GM10847 (cell line): ENCODE measurements around the gene SMARCAD1.

Experiments
- POLR2A ChIP-seq: IDR thresholded peaks from 2 replicates; pipeline ENCODE4 v1.6.1; 2011; ENCODE audit not compliant: insufficient read length; ENCODE audit errors: extremely low read depth

The SMARCAD1 gene

DNA sequence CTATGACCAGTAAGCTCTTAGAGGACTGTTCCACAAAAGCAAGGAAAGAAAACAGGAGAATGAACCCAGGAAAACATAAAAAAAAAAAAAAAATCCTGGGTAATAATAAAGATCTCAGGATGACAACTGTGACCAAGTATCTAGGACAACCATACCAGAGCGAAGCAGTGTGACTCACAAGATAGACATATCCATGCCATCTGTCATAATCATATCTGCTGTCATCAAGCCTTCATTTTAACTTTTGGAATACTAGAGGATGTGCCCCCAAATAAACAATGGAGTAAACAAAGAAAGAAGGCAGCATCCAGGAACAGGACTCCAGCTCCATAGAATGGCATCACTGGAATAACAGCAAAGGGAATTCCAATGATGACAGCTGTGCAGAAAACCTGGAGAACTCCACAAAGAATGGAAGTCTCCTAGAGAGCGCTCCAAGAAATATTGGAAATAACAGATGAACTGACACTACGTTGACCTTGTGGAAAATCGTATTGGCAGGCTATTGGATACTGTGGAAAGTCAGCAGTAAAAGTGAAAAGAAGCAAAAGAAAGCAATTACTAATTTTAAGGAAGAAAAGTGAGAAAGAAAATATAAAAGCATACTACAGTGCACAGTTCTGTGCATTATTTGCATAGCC lies 99.7 kb downstream of the SMARCAD1 start:
- TF ChIP-seq POLR2A: no peak

DNA sequence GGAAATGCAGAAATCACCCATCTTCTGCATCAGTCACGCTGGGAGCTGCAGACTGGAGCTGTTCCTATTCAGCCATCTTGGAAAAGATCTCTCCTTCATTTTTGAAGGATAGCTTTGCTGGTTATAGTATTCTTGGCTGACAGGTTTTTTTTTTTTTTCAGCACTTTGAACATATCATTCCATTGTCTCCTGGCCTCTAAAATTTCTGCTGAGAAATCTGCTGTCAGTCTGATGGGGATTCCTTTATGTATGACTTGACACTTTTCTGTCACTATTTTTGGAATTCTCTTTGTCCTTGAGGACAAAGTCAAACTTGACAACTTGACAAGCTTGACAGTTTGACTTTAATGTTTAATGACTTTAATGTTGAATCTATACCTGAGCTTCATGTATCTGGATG lies 118.2 kb downstream of the SMARCAD1 start:
- TF ChIP-seq POLR2A: no peak

DNA sequence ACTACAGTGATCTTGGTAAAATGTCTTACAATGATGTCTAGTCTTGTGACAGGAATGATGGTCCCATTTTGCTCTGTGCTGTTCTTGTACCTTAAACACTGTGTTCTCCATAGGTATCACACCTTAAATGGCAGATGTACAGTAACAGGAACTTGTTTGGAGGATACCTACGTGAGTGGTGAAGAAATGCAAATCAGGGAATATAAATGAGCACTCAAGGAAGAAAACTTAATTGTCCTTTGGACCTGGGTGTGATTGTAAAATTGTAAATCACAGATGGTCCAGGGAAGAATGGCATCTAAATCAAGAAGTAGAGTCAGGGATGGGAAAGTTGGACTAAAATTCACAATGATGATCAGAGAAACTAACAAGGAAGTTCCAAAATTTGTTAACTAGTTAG lies 122.3 kb downstream of the SMARCAD1 start:
- no peak for TF ChIP-seq POLR2A

DNA sequence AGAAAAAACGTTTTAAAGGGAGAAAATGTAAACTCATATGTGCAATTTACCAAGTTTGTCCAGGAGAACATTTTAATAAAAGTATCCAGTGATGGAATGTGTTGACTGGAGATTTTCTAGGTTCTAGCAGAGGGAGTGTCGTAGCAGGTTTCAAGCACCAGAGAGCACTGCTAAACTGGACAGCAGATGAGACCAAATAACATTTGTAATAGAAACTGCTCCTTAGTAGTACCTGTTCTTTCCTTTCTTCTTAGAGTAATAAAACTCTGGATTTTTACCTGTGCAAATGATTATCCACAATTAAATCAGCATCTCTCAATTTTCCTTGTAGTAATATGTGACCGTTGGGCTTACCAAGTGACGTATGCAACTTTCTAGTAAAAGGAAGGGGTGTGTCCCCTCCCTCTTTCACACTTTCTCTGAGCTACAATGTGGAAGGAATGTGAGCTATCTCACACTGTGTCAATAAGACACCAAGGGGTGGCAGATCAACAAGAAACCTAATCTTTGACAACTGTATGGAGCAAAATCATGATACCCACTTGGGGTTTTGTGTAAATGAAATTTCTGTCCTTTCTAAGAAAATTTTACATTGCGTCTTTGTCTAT lies 125.4 kb downstream of the SMARCAD1 start:
- no peak for TF ChIP-seq POLR2A

DNA sequence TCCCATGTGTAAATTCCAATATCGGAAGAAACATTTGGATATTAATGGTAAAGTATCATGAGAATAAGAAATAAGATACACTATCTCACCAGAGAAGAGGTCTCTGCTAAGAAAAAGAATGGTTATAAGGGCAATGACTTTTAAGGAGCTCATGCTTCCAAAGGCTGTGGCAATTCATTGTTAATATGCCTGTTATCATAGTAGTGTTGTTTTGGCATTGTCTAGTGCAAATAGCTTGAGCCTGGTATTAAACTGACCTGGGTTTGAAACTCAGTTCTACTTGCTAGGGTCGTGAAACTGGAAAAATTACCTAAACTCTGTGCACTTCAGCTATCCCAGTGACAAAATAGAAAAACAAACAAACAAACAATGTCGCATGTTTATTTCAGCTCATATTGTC lies 126.2 kb downstream of the SMARCAD1 start:
- TF ChIP-seq POLR2A: no peak

DNA sequence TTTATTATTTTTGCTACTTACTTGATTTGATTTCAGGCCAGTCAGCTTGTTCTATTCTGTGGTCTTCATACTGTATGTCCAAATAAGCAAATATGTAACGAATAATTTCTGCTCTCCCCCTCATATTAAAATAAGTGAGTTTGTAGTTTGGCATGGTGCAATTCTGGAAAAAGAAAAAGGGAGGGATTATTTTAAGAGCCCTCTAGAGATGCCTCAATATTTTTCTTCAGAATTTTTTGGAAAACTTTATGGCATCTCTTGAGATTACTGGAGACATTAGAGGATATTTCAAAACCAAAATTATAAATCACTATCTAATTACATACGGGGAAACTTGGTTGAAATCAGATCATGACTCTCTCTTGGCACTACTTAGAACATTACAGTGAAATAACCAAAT lies 126.8 kb downstream of the SMARCAD1 start:
- TF ChIP-seq POLR2A: no peak

DNA sequence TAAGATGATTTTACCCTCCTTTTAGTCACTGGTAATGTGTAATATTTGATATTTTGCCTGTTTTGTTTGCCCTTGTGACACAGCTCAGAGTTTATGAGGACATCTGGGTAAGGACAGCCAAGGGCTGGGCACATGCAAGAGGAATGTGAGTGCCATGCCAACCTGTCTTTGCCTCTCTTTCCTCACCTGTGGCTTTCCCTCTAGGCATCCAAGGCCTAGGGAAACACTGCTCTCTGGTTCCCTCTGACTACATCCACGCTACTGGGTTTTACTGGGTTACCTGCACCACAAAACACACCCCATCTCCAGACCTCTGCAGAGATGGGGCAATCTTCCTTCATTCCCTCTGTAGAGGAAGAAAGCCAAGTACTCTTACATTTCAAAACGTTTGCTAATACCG lies 127.3 kb downstream of the SMARCAD1 start:
- TF ChIP-seq POLR2A: no peak

DNA sequence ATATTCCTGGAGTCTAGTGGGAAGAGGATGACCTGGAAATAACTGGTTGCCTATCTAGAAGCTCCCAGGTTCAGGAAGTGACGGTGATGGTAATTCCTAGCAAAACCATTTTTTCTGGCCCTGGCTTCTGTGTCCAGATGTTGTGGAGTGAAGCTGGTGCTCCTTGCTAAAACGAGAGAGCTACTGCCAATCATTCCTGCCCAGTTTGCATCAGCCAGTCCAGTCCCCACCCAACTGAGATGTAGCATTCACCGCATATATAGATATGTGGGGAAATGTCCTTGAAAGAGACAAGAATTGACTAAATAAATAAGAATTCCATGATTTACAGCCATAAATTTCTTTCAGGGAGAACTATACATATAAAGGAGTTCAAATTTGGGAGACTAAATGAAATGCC lies 128.6 kb downstream of the SMARCAD1 start:
- no peak for TF ChIP-seq POLR2A

DNA sequence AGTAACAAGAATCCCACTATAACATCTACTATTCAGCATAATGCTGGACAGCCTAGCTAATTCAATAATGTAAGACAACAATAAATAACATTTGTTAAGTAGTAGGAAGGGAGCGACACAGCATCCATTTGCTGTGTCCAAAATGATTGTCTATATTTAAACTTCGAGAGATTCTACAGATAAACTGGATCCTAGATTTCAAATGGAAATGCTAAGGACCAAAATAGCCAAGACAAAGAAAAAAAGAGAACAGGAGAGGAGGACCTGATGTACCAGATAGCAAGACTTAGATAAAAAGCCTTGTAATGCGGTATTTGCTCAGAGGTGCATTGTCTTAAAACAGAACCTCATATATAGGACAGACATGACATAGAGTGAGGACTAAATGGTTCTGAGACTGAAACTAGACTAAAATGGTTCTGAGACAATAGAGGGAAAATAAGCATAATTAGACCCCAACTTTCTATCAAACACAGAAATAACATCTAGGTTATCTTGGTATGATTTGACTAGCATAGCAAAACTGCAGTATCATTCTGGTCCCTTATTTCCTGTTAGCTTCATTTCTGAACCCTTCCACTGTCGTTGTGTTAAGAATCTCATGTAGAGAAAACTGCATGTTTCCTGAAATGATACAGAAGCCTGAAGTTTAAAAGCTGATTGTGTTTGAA lies 131.2 kb downstream of the SMARCAD1 start:
- no peak for TF ChIP-seq POLR2A

DNA sequence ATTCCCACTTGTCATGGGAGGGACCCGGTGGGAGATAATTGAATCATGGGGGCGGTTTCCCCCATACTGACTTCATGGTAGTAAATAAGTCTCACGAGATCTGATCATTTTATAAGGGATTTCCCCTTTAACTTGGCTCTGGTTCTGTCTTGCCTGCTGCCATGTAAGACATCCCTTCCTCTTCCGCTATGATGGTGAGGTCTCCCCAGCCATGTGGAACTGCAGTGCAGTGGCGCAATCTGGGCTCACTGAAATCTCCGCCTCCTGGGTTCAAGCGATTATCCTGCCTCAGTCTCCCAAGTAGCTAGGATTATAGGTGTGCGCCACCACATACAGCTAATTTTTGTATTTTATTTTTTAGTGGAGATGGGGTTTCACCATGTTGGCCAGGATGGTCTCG lies 132.1 kb downstream of the SMARCAD1 start:
- TF ChIP-seq POLR2A: no peak
